ENCODE measurements around the gene TCEA2. TPM values are rescaled to one million over a fixed set of nuclear protein-coding genes. Genes with fewer than 3 reads are reported as not detected.

Gene TCEA2
- total and polyA plus RNA-seq, 2 of the 13 experiments (the other 11 are each of a cell fraction or from before 2014, with no cell fraction given), result 28.1 to 33.7 TPM

GRCh38 chr20:64047968-64048401 lies 15.0 kb upstream of the TCEA2 start (continued):
- TF ChIP-seq ZNF841 (CRISPR knock-in tag; IDR thresholded peaks at IDR 0.05; ENCODE audit: borderline replicate concordance) (no peak), ZNF275 (CRISPR knock-in tag; IDR thresholded peaks at IDR 0.05; ENCODE audit: borderline replicate concordance) (no peak), ZNF138 (CRISPR knock-in tag; IDR thresholded peaks at IDR 0.05; ENCODE audit: low read depth) (no peak), MIER2 (CRISPR knock-in tag; IDR thresholded peaks at IDR 0.05) (no peak), U2AF2 (IDR thresholded peaks at IDR 0.05; ENCODE audit: low read depth, low read length) (no peak), ZNF790 (CRISPR knock-in tag; IDR thresholded peaks at IDR 0.05; ENCODE audit: borderline replicate concordance) (no peak), RBFOX2 (IDR thresholded peaks at IDR 0.05; ENCODE audit: low read depth, low read length) (peak; percentile 46; the same call in 1 of the 2 replicates), MEF2D (CRISPR knock-in tag; IDR thresholded peaks at IDR 0.05) (no peak), AGO2 (optimal IDR thresholded peaks at IDR 0.05; ENCODE audit: low read depth, low read length) (peak; percentile 94), ISX (CRISPR knock-in tag; conservative IDR thresholded peaks at IDR 0.05) (no peak), JARID2 (CRISPR knock-in tag; IDR thresholded peaks at IDR 0.05; ENCODE audit: insufficient replicate concordance) (no peak), ZMYM4 (CRISPR knock-in tag; IDR thresholded peaks at IDR 0.05) (no peak), TCF7 (IDR thresholded peaks at IDR 0.05; ENCODE audit: low read depth) (no peak), DNMT1 (CRISPR knock-in tag; IDR thresholded peaks at IDR 0.05) (no peak), MXD1 (CRISPR knock-in tag; IDR thresholded peaks at IDR 0.05) (no peak; the same call in 1 of the 2 replicates), ZBTB33 (CRISPR knock-in tag; IDR thresholded peaks at IDR 0.05) (peak; percentile 36; the same call in 1 of the 2 replicates), CBX1 (IDR thresholded peaks at IDR 0.05; ENCODE audit: low read depth) (no peak), ZSCAN31 (CRISPR knock-in tag; IDR thresholded peaks at IDR 0.05; ENCODE audit: low read depth) (no peak), RNF219 (CRISPR knock-in tag; IDR thresholded peaks at IDR 0.05) (no peak), PRDM4 (CRISPR knock-in tag; IDR thresholded peaks at IDR 0.05; ENCODE audit: borderline replicate concordance) (no peak), RXRA (CRISPR knock-in tag; IDR thresholded peaks at IDR 0.05) (no peak), ZNF337 (CRISPR knock-in tag; IDR thresholded peaks at IDR 0.05; ENCODE audit: borderline replicate concordance, low read depth) (no peak), RFXAP (CRISPR knock-in tag; IDR thresholded peaks at IDR 0.05; ENCODE audit: borderline replicate concordance) (no peak)
